Adipocyte (in vitro differentiated cells): ENCODE data around the gene AFMID.
"Not testable (repeated sequence)": the region's sequence is repeated elsewhere in the genome, so short reads cannot be mapped to it uniquely, and the experiment has no call there.

ENCODE experiments used
- DNase-seq: peaks from one replicate; pipeline ENCODE4 v3.0.0-alpha.2; 2015; ENCODE audit warnings: low read depth
- H3K27me3 ChIP-seq: replicated peaks from 2 replicates; pipeline ENCODE4 v1.7.0; 2013; ENCODE audit warnings: mild to moderate bottlenecking, low read length, moderate library complexity; ENCODE audit not compliant: control insufficient read depth, insufficient read depth
- H3K36me3 ChIP-seq: 2 replicates; pipeline ENCODE4 v1.7.0; 2013; ENCODE audit warnings: low read length, mild to moderate bottlenecking, moderate library complexity; ENCODE audit not compliant: control insufficient read depth, insufficient read depth, severe bottlenecking
- H3K4me1 ChIP-seq: 2 replicates; pipeline ENCODE4 v1.7.0; 2013; ENCODE audit warnings: mild to moderate bottlenecking, low read length, moderate library complexity; ENCODE audit not compliant: control insufficient read depth, insufficient read depth
- H3K4me3 ChIP-seq: 2 replicates; pipeline ENCODE4 v1.7.0; 2013; ENCODE audit warnings: mild to moderate bottlenecking, low read length, moderate library complexity
- H3K9ac ChIP-seq: 2 replicates; pipeline ENCODE4 v1.7.0; 2013; ENCODE audit warnings: mild to moderate bottlenecking, low read length, moderate library complexity
- H3K9me3 ChIP-seq: 2 replicates; pipeline ENCODE4 v1.7.0; 2013; ENCODE audit warnings: mild to moderate bottlenecking, low read length, moderate library complexity; ENCODE audit not compliant: control insufficient read depth

The AFMID gene

DNA sequence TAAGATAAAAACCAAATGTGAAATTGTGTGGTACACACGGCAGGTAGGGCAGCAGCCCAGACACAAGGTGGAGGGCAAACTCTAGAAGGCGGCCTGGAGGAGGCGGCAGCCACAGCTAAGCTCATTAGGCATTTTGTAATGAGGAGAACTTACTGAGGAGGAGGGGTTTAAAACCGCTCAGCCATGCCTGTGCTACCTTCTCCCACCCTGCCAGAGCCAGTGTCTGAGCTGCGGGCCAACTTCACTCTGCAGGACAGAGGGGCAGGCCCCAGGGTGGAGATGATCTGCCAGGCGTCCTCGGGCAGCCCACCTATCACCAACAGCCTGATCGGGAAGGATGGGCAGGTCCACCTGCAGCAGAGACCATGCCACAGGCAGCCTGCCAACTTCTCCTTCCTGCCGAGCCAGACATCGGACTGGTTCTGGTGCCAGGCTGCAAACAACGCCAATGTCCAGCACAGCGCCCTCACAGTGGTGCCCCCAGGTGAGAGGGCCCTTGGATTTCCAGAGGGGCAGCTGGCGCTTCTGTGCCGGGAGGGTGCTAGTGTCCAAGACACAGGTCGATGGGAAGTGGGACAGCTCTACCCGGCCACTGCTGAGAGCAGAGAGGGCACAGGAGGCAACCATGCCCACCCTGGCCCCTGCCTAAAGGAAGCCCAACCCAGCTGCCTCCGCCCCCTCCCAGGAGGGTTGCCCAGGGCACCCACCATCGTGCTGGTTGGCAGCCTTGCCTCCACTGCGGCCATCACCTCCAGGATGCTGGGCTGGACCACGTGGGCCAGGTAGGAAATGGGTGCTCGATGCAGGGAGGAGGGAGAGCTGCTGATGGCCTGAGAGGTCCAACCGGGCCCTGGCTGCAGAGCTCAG is 23.0 kb upstream of the AFMID start:
- no peaks in the 10 kb centered on the region for H3K9me3 ChIP-seq
- no peak overlapping the region for H3K4me3 ChIP-seq
- H3K27me3 ChIP-seq, result no peaks in the 10 kb centered on the region
- H3K4me1 ChIP-seq, result peaks cover 9% of the 10 kb centered on the region
- H3K36me3 ChIP-seq, result no peaks in the 10 kb centered on the region
- H3K9ac ChIP-seq, result no peak overlapping the region
- DNase-seq, result no peak

DNA sequence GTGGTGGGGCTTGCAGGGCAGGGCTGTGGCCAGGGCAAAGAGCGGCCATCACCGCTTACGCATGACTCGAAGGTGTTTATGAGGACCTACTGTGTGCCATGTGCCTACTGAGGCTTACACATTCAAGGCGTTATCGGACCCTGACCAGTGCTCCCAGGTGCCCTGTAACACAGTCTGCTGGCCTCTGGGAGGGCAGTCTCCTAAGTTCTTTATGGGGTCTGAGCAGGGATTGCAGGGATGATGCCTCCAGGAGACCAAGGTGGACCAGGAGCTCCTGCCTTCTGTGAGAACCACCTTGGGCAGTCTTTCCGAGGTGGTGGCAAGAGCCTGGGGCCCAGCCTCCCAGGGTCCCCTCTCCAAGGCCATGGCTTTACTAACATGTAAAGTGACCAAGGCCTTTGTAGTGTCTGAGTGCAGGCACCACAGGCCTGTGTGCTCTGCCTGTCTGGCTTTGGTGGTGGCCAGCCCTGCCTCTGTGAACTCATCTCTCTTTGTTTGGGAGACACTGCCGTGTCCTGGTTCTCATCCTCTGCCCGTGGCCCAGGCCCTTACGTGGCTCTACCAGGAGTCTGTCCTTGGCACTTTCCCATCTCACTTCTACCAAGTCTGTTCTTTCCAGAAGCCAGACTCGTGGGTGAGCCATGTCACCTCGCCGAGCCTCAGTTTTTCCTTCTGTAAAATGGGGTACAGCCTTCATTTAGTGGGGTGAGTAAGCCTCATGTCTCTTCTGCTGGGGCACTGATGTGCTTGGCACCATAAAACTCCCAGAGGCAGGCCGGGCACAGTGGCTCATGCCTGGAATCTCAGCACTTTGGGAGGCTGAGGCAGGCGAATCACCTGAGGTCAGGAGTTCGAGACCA is 22.2 kb upstream of the AFMID start:
- DNase-seq, result no peak
- Histone ChIP-seq H3K4me3 (no peak overlapping the region), H3K9me3 (no peaks in the 10 kb centered on the region), H3K4me1 (peaks cover 3% of the 10 kb centered on the region), H3K9ac (no peak overlapping the region), H3K27me3 (no peaks in the 10 kb centered on the region), H3K36me3 (no peaks in the 10 kb centered on the region)

GRCh38 chr17:78166416-78166815 is 20.7 kb upstream of the AFMID start:
- Histone ChIP-seq H3K4me1 (no peaks in the 10 kb centered on the region), H3K36me3 (no peaks in the 10 kb centered on the region), H3K4me3 (no peak overlapping the region), H3K9me3 (no peaks in the 10 kb centered on the region), H3K9ac (no peak overlapping the region), H3K27me3 (no peaks in the 10 kb centered on the region)
- DNase-seq, result no peak

DNA sequence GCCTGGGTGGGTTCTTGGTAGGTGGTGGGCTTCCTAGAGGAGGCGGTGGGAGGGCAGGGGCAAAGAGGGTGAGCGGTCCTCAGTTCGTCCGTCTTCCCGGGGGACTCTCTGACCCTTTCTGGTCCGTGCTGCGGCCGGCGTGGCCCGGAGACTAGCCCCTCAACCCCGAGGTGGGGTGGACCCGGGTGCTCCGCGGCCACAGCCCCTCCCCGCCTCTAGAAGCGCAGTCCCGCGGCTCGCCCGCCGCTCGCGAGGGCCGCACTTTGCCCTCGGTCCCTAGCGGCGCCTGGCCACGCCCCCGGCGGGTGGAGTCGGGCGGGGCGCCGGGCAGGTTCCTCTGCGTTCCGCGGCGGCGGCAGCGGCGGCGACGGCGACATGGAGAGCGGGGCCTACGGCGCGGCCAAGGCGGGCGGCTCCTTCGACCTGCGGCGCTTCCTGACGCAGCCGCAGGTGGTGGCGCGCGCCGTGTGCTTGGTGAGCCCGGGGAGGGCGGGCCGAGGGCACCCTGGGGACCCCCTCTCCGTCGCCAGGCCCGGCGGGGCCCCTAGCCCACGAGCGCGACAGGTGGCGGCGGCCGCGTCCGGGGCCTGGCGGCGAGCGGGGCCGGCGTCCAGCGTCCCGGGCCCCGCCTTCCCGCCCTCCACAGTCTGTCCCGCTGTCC is 18.8 kb upstream of the AFMID start, which contains the start of gene SYNGR2:
SYNGR2 (plus strand) TSS at position 340 of the 661 bp plus-strand sequence; CDS start at position 376, 36 bp downstream.
- Histone ChIP-seq H3K4me3 (peak within 1 kb of the TSS; percentile 74), H3K4me1 (no peaks in the 10 kb centered on the region), H3K9me3 (no peaks in the 10 kb centered on the region), H3K27me3 (no peaks in the 10 kb centered on the region), H3K36me3 (no peaks in the 10 kb centered on the region), H3K9ac (peak within 1 kb of the TSS; percentile 63)
- DNase-seq, result peak; percentile 82

DNA sequence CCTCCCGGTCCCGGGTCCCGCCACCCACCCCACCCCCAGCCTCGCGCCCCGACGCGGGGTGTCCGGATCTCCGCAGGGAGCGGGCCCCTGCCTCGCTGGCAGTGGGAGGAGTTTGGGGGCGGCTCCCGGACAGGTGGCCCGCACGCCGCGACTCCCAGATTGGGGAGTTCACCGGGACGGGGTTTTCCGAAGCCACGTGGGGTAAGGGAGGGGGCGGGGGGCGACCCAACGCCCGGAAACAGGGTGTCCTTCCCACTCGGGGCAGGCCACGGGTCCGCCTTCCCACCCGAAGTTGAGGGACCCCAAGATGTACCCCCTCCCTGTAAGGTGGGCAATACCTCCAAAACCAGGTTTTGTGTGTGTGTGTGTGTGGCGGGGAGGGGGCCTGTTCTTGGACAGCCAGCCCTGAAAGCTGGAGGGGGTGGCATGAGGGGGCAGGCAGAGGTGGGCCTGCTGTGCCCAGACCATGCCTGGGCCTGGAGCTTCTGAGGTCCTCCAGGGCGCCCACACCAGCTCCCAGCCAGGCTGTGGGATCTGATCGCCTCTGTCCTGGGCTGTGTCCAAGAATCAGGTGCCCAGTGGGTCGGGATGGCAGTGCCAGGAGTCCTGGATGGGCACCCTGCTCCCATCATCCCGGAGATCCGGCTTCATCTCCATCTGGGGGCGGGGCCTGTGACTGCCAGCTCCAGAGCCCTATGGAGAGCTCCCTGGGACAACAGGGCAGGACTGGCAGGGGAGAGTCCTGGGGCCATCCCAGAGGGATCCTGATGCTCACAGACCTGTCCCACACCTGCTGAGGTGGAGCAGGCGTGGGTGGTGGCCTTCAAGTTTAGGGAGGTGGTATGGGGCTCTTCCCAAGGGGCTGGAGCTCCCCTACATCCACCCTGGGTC is 18.0 kb upstream of the AFMID start:
- Histone ChIP-seq H3K36me3 (no peaks in the 10 kb centered on the region), H3K27me3 (no peaks in the 10 kb centered on the region), H3K4me3 (peak overlapping the region; percentile 74), H3K9me3 (no peaks in the 10 kb centered on the region), H3K4me1 (peaks cover 2% of the 10 kb centered on the region), H3K9ac (peak overlapping the region; percentile 63)
- peak; percentile 62 for DNase-seq

- H3K27me3 ChIP-seq, result no peaks in the 10 kb centered on the region
- no peaks in the 10 kb centered on the region for H3K9me3 ChIP-seq
- no peak for DNase-seq
- no peak overlapping the region for H3K4me3 ChIP-seq
- H3K36me3 ChIP-seq, result no peaks in the 10 kb centered on the region
- H3K9ac ChIP-seq, result no peak overlapping the region
- H3K4me1 ChIP-seq, result peaks cover 12% of the 10 kb centered on the region
Measured at GRCh38 chr17:78170692-78171590, 16.2 kb upstream of the AFMID start.

DNA sequence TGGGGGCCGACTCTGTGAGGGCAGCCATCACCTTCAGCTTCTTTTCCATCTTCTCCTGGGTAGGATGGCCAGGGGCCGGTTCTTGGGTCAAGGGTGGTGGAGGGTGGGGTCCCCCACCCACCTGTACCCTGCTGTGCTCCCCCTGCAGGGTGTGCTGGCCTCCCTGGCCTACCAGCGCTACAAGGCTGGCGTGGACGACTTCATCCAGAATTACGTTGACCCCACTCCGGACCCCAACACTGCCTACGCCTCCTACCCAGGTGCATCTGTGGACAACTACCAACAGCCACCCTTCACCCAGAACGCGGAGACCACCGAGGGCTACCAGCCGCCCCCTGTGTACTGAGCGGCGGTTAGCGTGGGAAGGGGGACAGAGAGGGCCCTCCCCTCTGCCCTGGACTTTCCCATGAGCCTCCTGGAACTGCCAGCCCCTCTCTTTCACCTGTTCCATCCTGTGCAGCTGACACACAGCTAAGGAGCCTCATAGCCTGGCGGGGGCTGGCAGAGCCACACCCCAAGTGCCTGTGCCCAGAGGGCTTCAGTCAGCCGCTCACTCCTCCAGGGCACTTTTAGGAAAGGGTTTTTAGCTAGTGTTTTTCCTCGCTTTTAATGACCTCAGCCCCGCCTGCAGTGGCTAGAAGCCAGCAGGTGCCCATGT is 15.4 kb upstream of the AFMID start:
- H3K27me3 ChIP-seq, H3K36me3 ChIP-seq, DNase-seq, H3K9me3 ChIP-seq, H3K9ac ChIP-seq, H3K4me3 ChIP-seq: not testable (repeated sequence)
- peaks cover 12% of the 10 kb centered on the region for H3K4me1 ChIP-seq

DNA sequence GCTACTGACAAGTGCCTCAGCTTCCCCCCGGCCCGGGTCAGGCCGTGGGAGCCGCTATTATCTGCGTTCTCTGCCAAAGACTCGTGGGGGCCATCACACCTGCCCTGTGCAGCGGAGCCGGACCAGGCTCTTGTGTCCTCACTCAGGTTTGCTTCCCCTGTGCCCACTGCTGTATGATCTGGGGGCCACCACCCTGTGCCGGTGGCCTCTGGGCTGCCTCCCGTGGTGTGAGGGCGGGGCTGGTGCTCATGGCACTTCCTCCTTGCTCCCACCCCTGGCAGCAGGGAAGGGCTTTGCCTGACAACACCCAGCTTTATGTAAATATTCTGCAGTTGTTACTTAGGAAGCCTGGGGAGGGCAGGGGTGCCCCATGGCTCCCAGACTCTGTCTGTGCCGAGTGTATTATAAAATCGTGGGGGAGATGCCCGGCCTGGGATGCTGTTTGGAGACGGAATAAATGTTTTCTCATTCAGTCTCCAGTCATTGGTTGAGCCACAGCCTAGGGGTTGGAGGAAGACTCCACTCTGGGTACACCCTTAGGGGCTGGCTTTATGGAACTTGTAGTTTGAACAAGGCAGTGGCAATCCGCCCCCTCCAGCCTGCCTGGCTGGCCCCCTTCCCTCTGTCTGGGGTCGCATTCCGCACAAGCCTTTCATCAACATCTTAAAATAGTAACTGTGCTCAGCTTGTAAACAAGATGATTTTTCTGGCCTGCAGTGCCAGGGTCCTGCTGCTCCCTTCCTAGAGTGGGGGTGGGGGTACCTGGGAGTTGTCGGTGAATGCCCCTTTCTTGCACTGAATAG is 14.7 kb upstream of the AFMID start:
- H3K9ac ChIP-seq, result no peak overlapping the region
- H3K36me3 ChIP-seq, result no peaks in the 10 kb centered on the region
- no peaks in the 10 kb centered on the region for H3K9me3 ChIP-seq
- peaks cover 12% of the 10 kb centered on the region for H3K4me1 ChIP-seq
- no peak overlapping the region for H3K4me3 ChIP-seq
- DNase-seq, result peak; percentile 10
- H3K27me3 ChIP-seq, result no peaks in the 10 kb centered on the region

GRCh38 chr17:78173097-78173715 is 14.0 kb upstream of the AFMID start:
- Histone ChIP-seq H3K9ac (no peak overlapping the region), H3K36me3 (no peaks in the 10 kb centered on the region), H3K4me3 (no peak overlapping the region), H3K4me1 (peaks cover 12% of the 10 kb centered on the region), H3K9me3 (no peaks in the 10 kb centered on the region), H3K27me3 (no peaks in the 10 kb centered on the region)
- DNase-seq, result no peak
